ENCODE data around the gene NECAB2.

The NECAB2 gene

DNA sequence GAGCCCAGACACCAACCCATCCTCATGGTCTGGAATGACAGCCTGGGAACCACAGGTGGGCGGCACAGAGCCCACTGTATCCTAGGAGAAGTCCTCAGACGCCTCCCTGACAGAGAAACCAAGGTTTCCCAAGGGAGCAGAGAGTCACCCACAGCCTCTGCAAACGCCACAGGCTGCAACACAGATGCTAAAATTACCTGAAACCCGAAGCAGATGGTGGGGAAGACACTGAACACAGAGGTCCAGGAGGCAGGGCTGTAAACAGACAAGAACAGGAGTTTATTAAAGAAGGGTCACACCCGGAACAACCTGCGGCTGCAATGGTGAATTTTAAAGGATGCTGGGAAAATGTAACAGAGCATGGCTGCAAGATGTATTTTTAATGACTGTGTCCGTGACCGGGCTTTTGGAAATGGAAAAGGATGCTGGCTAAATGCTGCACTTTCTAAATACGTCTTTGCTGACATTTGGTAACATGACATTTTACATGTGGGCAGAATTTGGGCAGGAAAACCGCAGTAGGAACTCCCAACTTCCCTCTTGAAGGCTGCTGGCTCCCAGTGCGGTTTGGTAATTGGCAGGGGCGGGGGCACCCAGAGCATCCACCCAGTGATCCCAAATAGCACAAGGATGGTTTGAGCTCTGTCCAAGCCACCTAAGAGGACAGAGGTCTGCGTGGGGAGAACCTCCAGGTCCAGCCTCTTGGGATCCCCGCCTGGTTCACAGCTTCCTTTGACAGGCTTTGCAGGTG lies 61.4 kb downstream of the NECAB2 start:
- DNase-seq, result no peak

- no peak for DNase-seq
These were observed 63.5 kb downstream of the NECAB2 start for GRCh38 chr16:84031556-84031955.

GRCh38 chr16:84032458-84033178 lies 64.6 kb downstream of the NECAB2 start:
- no peak for DNase-seq

GRCh38 chr16:84033251-84034195 lies 65.5 kb downstream of the NECAB2 start:
- DNase-seq, result no peak

- DNase-seq, result no peak
These were observed 66.5 kb downstream of the NECAB2 start for GRCh38 chr16:84034516-84034915.

DNA sequence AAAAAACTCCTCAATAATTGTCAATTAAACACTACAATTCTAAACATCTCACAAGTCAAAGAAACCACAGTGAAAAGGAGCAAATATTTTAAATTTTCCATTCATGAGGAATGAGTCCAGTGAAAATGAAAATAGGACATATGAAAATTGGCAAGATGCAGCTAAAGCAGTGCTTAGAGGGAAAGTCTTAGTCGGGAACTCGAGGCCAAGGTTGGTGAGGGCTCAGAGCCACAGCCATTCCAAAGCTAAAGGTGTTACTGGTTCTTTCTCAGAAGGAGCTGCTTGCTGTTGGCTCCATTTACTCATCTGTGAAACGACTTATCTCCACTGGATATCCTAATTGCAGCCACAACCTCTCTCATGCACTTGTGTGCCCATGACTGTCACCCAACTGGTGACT lies 68.1 kb downstream of the NECAB2 start:
- DNase-seq, result no peak

DNA sequence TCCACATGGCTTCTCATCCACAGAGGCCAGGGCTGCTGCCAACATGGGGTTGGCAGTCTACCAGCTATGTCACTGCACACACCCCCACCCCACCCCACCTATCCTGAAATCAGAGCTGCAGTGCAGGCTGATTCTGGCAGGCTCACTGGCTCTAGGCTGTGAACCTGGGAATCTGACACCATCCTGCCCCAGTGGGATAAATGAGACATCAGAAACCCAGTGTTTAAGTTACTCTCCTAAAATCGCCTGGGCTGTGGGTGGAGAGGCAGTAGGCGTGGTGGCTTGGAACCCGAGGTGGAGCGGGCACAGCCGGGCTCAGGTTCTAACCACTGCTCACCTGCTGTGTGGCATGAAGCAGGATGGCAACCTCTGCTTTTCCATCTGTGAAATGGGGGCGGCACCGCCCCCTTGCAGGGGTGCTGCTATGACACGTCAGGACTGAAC lies 69.0 kb downstream of the NECAB2 start:
- no peak for DNase-seq

DNA sequence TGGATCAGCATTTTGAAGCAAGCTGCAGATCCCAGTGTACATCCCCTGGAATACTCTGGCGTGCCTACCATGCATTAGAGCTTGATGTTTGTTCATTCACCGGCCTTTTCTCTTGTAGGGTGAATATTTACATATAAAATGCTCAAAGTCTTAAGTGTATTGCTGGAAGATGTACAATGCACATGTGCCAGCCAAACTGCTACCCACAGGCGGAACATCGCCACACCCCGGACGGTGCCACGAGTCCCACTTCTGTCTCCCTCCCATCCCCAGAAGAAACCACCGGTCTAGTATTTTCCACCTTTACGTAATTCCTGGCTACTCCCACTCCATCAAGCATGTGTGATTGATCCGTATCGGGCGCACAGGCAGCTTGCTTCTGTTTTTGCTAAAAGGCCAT lies 70.4 kb downstream of the NECAB2 start:
- DNase-seq, result no peak

GRCh38 chr16:84039696-84040095 lies 71.7 kb downstream of the NECAB2 start:
- no peak for DNase-seq

- no peak for DNase-seq
These were observed 72.3 kb downstream of the NECAB2 start for GRCh38 chr16:84040226-84040822.

GRCh38 chr16:84040823-84041820 lies 73.1 kb downstream of the NECAB2 start:
- no peak for DNase-seq

- no peak for DNase-seq
These were observed 73.8 kb downstream of the NECAB2 start for GRCh38 chr16:84041881-84042280.

DNA sequence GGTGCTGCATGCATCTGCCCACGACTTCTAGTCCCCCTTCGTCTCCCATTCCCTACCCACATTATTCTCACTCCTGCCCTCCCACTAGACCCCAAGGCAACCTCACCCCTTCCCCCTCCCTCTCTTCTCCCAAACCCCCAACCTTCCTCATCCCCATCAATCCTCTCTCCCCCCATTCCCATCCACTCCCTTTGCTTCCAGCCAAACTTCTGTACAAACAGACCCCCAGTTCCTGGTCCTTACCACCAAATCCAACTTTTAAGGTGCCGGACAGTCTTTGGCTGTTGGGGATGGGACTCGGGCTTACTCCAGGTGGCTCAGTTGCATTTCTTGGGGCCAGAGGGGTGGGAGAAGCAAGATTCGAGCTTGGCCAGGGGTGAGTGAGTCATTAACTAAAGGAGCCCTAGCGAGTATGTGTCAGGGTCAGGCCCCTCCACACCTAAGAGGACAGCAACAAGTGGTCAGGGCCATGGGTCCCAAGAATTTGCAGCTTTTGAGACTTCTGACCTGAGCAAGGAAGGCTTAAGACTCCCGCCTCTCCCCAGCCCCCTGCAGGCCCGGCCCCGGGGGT lies 74.3 kb downstream of the NECAB2 start, which contains the start of gene SLC38A8:
Gene SLC38A8 (minus strand): TSS at position 488 of the 571 bp plus-strand sequence. CDS start 638 bp downstream, outside the sequence.
- DNase-seq, result no peak

DNA sequence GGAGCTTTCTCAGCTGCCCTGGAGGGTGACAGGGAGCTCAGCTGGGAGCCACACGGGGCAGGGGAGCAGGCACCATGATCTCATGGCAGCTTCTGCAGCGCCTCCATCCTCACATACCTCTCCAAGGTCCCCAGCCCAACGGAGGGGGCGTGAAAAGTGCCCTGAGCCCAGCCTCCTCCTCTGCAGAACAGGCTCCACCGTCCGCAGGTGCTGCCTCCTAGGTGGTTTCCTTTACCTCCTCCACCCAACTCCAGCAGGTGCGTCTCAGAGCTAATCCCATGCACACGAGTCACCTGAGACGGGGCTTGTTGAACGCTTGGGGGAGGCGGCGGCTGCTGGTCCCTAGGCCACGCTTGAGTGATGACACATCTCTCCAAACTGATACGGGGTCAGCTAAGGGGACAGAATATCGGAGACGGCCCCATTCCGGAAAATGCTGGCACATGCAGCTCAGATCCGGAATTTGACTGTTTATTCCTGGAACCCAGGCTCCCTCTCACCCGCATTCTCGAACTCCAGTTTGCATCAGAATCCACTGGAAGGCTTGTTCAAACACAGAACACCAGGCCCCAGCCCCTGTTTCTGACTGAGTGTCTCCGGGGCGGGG lies 74.9 kb downstream of the NECAB2 start:
- DNase-seq, result no peak

GRCh38 chr16:84043486-84044117 lies 75.6 kb downstream of the NECAB2 start:
- DNase-seq, result no peak

DNA sequence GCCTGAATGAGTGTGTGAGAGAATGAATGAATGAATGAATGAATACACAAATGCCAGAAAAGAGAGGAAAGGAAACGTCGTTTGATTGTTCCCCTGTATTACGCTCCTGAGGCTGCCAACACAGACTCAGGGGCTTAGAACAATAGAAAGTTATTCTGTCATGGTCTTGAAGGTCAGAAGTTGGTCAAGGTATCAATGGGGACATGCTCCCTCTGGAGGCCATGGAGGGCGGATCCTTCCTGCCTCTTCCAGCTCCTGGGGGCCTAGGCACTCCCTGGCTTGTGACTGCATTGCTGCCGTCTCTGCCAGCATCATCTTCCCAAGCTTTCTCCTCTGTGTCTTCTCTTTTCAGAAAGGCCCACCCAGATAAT lies 76.1 kb downstream of the NECAB2 start:
- no peak for DNase-seq

DNA sequence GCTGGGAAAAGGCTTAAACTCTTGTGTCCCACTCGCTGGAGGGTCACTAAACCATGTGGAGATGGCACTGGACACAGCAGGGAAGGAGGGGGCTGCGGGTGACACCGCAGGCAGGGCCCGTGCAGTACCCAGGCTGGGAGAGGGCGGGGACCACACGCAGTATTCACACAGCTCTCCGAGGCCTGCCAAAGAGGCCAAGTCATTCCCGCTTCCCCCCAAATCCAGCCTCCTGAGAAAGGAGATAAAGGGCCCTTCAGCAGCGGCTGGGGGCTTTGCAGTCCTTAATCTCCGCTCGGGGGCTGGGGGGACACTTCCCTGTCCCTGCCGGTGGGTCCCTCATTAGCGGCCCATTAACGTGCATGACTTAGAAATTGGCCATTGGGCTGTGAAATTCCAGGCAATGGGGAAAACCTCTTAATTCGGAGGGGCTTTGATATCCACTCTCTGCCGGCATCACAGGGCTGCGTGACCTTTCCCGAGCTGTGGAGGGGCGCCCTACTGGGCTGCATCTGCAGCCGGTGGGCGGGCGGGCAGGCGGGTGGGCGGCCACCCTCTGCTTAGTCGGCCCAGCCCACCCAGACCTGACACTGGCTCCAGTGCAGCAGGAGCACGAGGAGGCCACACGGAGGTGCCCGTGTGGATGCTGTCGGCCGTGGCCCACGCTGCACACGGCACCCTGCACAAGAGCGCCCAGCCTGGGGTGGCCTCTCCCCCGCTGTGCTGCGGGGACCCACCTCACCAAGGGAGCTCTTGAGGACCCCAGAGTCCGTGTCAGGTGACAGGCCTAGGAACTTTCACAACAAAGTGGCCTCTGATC lies 77.2 kb downstream of the NECAB2 start:
- DNase-seq, result no peak

DNA sequence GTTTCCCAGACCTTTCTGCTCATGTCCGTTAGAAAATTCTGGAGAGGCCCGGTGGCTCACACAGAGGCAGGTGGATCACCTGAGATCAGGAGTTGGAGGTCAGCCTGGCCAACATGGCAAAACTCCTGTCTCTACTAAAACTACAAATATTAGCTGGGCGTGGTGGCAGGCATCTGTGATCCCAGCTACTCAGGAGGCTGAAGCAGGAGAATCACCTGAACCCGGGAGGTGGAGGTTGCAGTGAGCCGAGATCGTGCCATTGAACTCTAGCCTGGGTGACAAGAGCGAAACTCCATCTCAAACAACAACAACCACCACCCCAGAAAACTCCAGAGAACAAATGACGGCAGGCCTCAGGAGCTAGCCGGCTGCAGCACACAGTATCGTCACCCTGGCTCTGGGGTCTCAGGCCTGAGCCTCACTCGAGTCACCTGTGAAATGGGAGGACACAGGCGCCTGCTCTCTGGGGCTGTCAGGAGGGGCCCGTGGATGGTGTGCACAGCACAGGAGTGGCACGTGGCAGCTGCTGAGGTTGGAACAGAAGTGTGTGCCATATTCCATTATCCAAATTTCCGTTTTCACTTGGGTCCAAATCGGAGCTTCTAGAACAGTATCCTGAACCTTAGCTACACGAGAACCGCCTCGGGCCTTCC lies 77.9 kb downstream of the NECAB2 start:
- no peak for DNase-seq

GRCh38 chr16:84047206-84047605 lies 79.2 kb downstream of the NECAB2 start:
- no peak for DNase-seq
